GM18858 (cell line): ENCODE results near the gene CFAP65.

Experiments used
- ATAC-seq: cut with Tn5 transposase; IDR thresholded peaks from one replicate; pipeline ENCODE4 v1.9.1; 2021; ENCODE audit not compliant: unreplicated experiment

The CFAP65 gene

GRCh38 chr2:218993345-218994315 is 47.7 kb downstream of the CFAP65 start, which contains the start of gene CRYBA2:
Gene CRYBA2 (minus strand): TSS chr2:218993422. CDS start chr2:218993176, 246 bp downstream.
- no peak for ATAC-seq

DNA sequence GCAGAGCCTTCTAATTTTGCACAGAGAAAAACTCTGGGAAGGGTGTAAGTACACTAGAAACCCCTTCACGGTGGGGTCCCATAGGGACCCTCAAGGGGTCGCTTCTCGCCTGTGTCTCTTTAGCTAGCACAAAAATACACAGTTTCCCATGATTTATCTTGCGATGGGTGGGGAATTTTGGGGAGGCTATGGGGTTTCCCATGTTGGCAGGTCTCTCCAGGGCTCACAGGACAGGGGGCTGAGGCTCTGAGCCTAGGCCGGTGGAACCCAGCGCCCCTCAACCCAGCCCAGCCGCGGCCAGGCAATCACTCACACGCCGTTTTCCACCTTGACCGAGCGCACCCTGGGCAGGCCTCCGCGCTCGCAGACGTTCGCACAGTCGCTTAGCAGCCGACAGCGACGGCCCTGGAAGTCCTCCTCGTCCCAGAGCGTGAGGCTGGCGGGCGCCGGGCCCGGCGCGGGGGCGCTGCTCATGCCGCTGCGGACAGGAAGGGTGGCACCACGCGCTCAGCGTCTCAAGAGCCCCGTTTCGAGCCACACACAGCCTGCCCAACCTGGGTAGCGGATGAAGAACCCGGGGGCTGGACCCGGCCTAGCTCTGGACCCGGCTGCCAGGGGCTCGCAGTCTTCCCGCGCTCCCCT is 48.5 kb downstream of the CFAP65 start:
- no peak for ATAC-seq

DNA sequence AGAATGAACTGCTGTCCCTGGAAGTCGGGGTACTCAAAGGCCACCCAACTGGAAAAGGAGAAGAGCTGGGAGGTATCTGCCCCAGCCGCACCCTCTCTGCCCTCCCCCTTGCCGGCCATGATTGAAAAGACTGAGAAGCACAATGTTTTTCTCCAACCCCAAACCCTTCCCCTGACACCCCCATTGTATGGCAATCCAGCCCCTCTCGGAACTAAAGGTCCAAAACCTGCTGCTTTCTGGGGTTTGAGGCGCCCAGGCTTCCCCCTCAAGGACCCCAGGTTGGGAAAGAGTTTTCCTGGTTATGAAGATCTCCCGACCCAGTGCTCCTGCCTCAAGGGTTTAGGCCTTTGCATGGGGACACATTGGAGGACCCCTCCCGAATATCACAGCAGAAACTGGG is 49.1 kb downstream of the CFAP65 start:
- no peak for ATAC-seq

DNA sequence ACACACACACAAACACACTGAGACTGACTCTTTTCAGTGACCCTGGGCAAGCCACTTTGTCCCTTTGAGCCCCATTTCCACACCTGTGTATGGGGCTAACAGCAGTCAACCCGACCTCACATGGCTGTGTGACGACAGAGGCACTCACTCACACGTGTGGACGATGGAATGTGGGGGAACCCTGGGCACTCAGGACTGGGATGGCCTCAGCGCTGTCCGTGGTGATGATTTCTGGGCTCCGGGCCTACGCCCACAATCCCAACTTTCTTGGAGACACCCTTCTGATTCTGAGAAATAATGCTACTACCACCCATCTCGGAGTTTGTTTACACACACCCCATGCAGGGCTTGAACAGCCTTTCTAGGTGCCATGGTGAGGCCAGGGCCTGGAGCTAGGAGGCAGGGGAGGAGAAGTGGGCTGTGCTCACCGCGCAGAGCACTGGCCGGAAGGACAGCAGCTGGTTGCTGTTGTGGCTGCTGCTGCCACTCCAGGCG is 49.6 kb downstream of the CFAP65 start:
- ATAC-seq: no peak

- no peak for ATAC-seq
Observed at GRCh38 chr2:218990612-218991011, 50.7 kb downstream of the CFAP65 start.

DNA sequence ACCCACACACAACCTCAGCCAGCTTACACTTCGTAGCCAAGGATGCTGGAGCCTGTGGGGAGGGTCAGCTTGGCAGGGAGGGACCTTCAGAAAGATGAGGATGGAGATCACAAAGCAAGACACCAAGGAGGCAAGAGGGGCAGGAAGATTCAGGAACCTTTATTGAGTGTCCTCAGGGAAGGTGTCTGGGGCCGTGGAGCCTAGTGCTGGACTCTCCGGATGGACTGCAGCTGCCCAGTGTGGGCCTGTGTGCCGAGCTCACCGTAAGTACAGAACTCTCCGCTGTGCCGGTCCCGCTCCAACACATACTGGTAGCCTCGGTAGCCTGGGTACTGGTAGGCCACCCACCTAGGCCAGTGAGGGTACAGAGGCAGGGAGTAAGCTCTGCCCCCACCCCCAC is 51.3 kb downstream of the CFAP65 start:
- ATAC-seq: no peak

- ATAC-seq: no peak
Observed at GRCh38 chr2:218988650-218989049, 52.7 kb downstream of the CFAP65 start.

DNA sequence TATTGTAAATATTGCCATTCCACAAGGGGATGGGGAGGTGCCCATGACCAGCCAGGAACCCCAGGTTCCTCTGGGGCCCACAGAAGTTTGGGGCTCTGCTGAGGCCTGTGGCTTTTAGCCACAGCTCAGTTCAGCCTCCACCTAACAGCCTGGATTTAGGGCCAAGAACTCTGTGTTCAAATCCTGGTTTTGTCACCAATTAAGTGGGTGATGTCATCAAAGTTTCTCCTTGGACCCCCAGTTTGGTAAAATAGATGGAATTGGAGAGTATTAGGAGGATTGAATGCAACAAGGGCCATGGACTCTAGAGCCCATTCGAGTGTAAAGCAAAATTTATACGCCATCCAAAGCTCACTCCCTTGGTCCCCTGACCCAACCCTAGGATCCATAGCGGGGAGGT is 53.2 kb downstream of the CFAP65 start:
- no peak for ATAC-seq

DNA sequence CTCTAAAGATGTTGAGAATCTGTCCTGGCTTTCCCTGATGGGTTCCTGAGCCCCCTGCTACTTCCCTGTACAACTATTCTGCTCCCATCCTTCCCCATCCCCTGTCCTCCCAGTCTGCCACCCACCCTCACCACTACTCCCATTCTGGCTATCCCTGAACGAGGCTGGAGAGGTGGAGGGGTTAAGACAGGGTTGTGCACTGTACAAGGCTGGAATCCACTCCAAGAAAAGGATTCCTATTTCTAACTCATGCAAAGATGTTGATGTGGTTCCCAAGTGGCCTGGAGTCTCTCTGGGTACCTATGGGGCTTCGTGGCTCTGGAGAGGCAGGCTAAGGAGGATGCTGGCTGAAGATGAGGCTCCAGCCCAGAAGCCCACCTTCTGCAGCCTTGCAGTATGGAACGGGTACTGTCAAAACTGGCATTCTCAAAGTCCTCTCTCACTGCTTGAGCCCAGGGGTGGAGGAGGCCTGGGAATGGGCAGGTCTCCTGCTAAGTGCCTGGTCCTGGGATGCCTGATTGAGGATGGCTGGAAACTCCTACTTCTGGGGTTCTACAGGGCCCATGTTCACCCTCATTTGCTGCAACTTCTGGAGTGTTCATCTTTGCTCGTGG is 55.1 kb downstream of the CFAP65 start:
- ATAC-seq: no peak

GRCh38 chr2:218985325-218986091 is 55.8 kb downstream of the CFAP65 start:
- no peak for ATAC-seq

- ATAC-seq: no peak
Observed at GRCh38 chr2:218985021-218985324, 56.3 kb downstream of the CFAP65 start, which contains the start of gene FEV. Gene FEV (minus strand): TSS chr2:218985184. CDS start chr2:218985075, 109 bp downstream.

- no peak for ATAC-seq
Observed at GRCh38 chr2:218984239-218985020, 56.9 kb downstream of the CFAP65 start.

- ATAC-seq: no peak
Observed at GRCh38 chr2:218983934-218984238, 57.4 kb downstream of the CFAP65 start.

DNA sequence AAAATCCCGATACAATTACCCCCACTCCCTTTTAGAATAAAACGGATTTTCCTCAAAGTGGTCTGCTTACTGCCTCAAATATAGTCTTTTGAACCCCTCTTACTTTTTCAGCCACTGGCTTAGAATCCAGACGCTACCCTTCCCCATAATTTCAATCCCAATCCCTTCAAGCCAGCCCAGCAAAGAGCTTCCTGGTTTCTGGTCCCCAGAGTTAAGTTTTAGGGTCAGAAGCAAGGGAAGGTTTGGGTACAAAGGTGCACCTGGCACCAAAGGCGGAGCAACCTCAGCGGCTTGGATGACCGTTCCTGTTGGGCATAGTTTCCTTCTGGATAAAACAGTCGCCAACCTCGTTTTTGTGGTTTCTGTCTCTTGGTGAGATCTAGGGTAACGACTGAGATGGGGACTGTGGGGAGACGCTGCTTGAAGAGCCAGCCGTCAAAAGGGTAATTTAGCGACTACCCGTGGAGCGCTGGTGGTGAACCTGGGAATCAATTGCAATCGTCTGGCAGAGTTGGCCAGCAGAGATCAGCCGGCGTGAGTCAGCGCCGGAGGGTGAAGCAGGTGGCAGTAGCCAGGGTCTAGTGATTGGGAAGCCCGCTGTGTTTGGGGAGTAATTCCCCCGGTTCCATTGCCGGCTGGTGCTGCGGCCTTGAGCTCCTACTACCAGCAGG is 57.9 kb downstream of the CFAP65 start:
- ATAC-seq: no peak

GRCh38 chr2:218982586-218983262 is 58.6 kb downstream of the CFAP65 start:
- ATAC-seq: no peak

GRCh38 chr2:218981881-218982585 is 59.3 kb downstream of the CFAP65 start:
- no peak for ATAC-seq

GRCh38 chr2:218981390-218981880 is 59.9 kb downstream of the CFAP65 start:
- ATAC-seq: no peak

- ATAC-seq: no peak
Observed at GRCh38 chr2:218980735-218981389, 60.5 kb downstream of the CFAP65 start.
